Measurements from ENCODE around the gene BST1.

DNA sequence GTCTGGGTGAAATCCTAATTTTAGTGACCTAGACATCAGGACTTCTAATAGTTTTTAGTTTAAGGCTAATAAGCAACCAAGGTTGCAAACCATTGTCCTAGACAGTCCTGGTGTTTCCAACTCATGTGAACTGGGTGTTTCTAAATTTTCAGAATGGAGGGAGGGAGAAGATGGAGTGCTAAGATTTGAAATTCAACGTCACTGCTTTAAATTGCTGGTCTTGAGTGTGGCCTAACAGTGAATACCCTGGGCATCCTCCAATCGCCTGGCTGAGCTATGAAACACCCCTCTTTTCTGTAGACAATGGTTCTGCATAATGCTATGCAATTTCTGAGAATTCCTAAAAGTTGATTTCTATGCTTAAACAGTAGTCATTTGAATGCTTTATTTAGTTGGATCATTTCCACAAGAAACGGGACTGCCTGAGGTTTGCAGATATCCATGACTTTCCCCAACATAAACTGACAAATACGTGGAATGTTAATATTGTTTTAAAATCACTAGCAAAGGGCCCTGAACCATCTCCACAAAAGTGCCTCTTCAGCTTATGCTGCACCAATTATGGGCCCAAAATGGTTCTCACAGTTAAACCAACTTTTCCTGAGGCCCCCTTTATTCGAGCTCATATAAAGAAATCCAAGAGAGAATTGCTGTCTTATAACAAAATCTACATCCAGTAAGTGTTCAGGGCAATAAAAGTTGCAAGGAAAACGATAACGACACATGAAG lies 48.8 kb upstream of the BST1 start:
- TF ChIP-seq POLR2A (IDR thresholded peaks at IDR 0.05; ENCODE audit: control extremely low read depth in 1 of 2, low read depth in 2 of 2, low read length in 2 of 2) (no peak), SIN3A (conservative IDR thresholded peaks at IDR 0.05 in 1 of 2, IDR thresholded peaks at IDR 0.05 in 1 of 2; ENCODE audit: low read depth in 1 of 2, low read length in 2 of 2) (0 out of 4 replicates have a peak, but pooled peaks of 1 of the 2 experiments have one; percentile 22), CTCF (IDR thresholded peaks at IDR 0.05; ENCODE audit: control extremely low read depth in 1 of 3, insufficient read depth in 1 of 3, low read depth in 1 of 3, low read length in 3 of 3) (no peak), EZH2 (IDR thresholded peaks at IDR 0.05; ENCODE audit: low read depth, low read length, severe bottlenecking) (no peak), BRCA1 (IDR thresholded peaks at IDR 0.05; ENCODE audit: low read depth, low read length) (no peak), MAX (IDR thresholded peaks at IDR 0.05) (no peak), TEAD4 (IDR thresholded peaks at IDR 0.05; ENCODE audit: low read depth, low read length) (no peak)
